ENCODE data around the gene C10orf105.

Gene C10orf105

DNA sequence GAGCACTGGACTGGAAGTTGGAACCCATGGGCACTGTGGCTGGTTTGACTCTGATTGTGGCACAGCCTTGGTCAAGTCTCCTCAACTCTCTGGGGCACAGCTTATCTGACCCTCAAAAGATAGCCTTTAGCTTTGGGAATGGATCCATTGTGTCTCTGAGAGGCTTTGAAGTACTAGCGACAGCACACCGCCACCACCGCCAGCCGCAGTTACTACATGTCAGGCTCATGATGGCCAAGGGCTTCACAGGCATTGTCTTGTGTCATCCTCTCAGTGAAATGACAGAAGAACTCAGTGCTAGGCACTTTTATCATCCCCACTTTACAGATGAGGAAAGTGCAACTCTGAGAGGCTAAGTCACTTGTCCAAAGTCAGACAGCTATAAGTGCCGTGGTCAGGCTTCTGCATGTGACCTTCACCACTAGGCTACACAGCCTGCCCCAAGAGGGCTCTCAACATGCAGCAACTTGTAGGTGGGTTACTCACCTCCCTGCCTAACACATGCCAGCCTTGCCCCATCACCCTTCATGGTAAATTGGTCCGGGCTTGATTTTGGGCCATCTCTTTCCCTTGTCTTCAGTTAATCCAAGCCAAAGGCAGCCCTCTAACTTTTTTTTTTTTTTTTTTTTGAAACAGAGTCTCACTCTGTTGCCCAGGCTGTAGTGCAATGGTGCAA, 44.1 kb downstream of the C10orf105 start:
- peaks cover 51% of the 10 kb centered on the region for H3K27me3 ChIP-seq (ENCODE audit: control insufficient read depth, insufficient read depth, low read length)
- H3K36me3 ChIP-seq (ENCODE audit: insufficient read depth, low read length) = no peaks in the 10 kb centered on the region
- H3K4me2 ChIP-seq (ENCODE audit: low read length) = no peak overlapping the region
- H3K9me3 ChIP-seq (replicated peaks; ENCODE audit: low read length) = no peaks in the 10 kb centered on the region
- no peak overlapping the region for H3K9ac ChIP-seq (ENCODE audit: low read depth, low read length)
- no peak overlapping the region for H3K4me3 ChIP-seq (ENCODE audit: low read length)
- no peaks in the 10 kb centered on the region for H3K4me1 ChIP-seq (ENCODE audit: control insufficient read depth, insufficient read depth, low read length)

DNA sequence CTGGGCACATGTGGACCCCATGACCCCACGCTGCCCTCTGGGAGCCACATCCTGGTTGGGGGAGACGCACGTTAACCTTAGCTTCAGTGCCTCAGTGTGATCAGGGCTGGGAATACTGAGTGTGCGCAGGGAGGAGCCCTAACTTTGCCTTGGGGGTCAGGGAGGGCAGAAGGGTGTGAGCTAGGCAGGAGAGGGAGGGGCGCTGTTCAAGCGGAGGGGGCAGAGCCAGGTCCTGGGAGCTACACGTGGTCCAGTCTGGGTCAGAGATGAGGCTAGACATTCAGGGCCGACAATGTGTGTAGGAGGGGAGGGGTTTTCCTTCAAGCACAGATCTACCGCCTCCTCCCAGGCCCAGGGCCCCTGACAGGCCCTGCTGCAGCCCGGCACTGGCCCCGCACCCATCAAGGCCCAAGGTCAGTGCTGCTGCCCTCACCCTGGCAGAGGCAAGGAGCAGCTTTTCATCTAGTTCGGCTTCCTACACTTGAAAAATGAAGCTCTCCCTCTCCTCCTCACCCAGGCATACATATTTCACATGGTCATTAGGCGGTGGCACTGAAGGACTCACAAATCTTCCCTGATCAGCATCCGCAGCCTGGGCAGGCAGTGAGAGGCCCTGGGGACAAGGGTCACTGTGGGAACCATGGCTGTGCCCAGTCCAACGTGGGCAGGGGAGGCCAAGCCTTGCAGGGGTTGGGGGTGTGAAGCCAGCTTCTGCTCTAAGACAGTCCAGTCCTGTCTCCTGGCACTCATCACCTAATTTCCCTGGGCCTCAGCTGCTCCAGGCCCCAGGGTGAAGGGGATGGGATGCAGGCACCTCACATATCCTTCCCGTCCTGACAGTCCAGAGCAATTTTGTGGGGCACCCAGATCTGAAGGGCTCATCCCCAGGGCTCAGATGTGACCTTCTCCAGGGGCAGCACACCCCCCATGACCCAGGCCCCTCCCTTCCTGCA, 47.3 kb downstream of the C10orf105 start:
- H3K4me3 ChIP-seq (ENCODE audit: low read length) = no peak overlapping the region
- H3K27me3 ChIP-seq (ENCODE audit: control insufficient read depth, insufficient read depth, low read length) = peaks cover 53% of the 10 kb centered on the region
- H3K4me1 ChIP-seq (ENCODE audit: control insufficient read depth, insufficient read depth, low read length) = no peaks in the 10 kb centered on the region
- no peaks in the 10 kb centered on the region for H3K36me3 ChIP-seq (ENCODE audit: insufficient read depth, low read length)
- H3K9me3 ChIP-seq (replicated peaks; ENCODE audit: low read length) = no peaks in the 10 kb centered on the region
- no peak overlapping the region for H3K9ac ChIP-seq (ENCODE audit: low read depth, low read length)
- H3K4me2 ChIP-seq (ENCODE audit: low read length) = no peak overlapping the region

DNA sequence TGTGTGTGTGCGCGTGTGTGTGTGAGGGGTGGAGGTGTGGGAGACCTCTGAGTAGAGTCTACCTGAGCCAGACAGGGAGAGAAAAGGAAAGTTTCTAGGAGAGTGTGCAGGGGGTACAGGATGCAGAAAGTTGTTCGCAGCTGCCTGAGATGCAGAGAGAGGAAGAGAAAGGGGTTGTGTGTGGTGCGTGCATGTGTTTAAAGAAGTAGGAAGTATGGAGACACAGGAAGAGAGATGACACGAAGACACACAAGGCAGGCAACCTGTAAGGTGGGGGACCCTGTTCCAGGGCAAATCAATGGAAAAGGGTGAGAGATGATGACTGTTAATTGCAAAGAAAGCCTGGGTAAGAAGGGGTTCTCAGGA, 52.2 kb downstream of the C10orf105 start:
- Histone ChIP-seq H3K9ac (ENCODE audit: low read depth, low read length) (no peak overlapping the region), H3K9me3 (replicated peaks; ENCODE audit: low read length) (no peaks in the 10 kb centered on the region), H3K27me3 (ENCODE audit: control insufficient read depth, insufficient read depth, low read length) (peaks cover 53% of the 10 kb centered on the region), H3K4me2 (ENCODE audit: low read length) (no peak overlapping the region), H3K4me1 (ENCODE audit: control insufficient read depth, insufficient read depth, low read length) (no peaks in the 10 kb centered on the region), H3K4me3 (ENCODE audit: low read length) (no peak overlapping the region), H3K36me3 (ENCODE audit: insufficient read depth, low read length) (no peaks in the 10 kb centered on the region)

DNA sequence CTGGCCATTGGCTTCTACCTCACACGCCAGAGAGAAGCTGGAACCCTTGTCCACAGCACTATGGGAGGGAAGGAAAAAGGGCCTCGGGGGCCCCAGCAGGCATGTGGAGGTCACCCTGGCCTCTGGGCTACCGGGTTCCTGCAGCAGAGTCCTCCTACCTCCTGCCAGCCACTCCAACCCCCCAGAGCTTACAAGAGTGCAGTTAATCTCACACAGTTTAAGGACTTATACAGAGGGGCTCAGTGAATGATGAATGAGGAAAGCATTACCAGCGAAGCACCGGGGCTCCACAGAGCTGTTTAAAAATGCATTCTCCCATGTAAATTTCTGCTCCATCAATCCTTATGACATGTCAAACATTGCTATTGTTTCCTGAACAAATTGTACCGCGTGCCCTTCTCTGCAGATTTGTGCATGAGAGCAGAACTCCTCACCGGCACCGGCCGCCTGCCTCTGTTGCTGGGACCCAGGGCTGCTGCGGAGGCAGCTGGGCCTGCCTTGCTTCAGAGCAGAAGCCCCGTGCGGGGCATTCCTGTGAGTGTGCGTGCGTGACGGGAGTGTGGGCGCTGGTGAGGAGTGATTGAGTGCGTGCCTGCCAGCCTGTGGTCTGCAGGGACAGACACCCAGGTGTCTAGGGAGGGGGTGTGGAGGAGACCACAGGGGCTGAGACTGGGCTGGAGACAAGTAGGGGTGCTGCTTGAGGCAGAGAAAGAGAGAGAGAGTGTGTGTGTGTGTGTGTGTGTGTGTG, 52.8 kb downstream of the C10orf105 start:
- no peak overlapping the region for H3K9ac ChIP-seq (ENCODE audit: low read depth, low read length)
- no peaks in the 10 kb centered on the region for H3K36me3 ChIP-seq (ENCODE audit: insufficient read depth, low read length)
- H3K27me3 ChIP-seq (ENCODE audit: control insufficient read depth, insufficient read depth, low read length) = peaks cover 53% of the 10 kb centered on the region
- no peak overlapping the region for H3K4me2 ChIP-seq (ENCODE audit: low read length)
- H3K4me3 ChIP-seq (ENCODE audit: low read length) = no peak overlapping the region
- no peaks in the 10 kb centered on the region for H3K9me3 ChIP-seq (replicated peaks; ENCODE audit: low read length)
- H3K4me1 ChIP-seq (ENCODE audit: control insufficient read depth, insufficient read depth, low read length) = no peaks in the 10 kb centered on the region

DNA sequence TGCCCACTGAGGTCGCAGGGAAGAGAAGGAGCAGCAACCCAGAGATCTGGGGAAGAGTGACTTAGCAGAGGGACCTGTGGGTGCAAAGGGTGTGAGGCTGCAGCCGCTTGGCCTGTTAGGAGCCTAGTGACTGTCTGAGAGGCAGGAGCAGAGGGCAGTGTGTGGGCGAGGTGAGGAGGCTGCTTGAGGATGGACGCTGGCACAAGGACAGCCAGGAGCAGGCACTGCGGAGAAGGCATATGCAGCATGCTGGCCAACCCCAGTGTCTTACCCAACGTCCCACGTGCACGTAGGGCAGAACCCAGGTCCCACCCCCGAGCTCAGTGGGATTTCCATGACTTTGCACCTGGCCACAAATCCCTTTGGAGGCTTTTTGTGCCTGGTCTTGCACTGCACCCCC, 54.1 kb downstream of the C10orf105 start:
- Histone ChIP-seq H3K9me3 (replicated peaks; ENCODE audit: low read length) (no peaks in the 10 kb centered on the region), H3K9ac (ENCODE audit: low read depth, low read length) (no peak overlapping the region), H3K27me3 (ENCODE audit: control insufficient read depth, insufficient read depth, low read length) (peaks cover 53% of the 10 kb centered on the region), H3K4me3 (ENCODE audit: low read length) (no peak overlapping the region), H3K4me2 (ENCODE audit: low read length) (no peak overlapping the region), H3K36me3 (ENCODE audit: insufficient read depth, low read length) (no peaks in the 10 kb centered on the region), H3K4me1 (ENCODE audit: control insufficient read depth, insufficient read depth, low read length) (no peaks in the 10 kb centered on the region)

DNA sequence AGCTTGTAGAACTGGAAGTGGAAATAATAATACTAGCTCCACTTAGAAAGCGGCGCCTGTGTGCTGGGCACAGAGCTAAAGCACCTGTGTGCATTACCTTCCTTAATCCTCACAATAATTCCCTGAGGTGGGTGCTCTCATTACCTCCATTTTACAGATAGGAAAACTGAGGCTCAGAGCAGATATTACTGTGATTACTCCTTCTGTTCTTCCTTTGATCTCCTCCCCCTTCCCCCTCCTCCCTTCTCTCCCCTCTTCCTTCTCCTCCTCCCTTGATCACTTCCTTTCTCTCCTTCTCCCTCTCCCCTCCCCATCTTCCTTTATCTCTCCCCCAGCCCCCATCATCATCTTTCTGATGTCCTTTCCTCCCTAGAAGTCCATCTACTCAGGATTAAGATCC, 55.0 kb downstream of the C10orf105 start:
- Histone ChIP-seq H3K9me3 (replicated peaks; ENCODE audit: low read length) (no peaks in the 10 kb centered on the region), H3K9ac (ENCODE audit: low read depth, low read length) (no peak overlapping the region), H3K36me3 (ENCODE audit: insufficient read depth, low read length) (no peaks in the 10 kb centered on the region), H3K4me1 (ENCODE audit: control insufficient read depth, insufficient read depth, low read length) (no peaks in the 10 kb centered on the region), H3K27me3 (ENCODE audit: control insufficient read depth, insufficient read depth, low read length) (peaks cover 53% of the 10 kb centered on the region), H3K4me3 (ENCODE audit: low read length) (no peak overlapping the region), H3K4me2 (ENCODE audit: low read length) (no peak overlapping the region)

DNA sequence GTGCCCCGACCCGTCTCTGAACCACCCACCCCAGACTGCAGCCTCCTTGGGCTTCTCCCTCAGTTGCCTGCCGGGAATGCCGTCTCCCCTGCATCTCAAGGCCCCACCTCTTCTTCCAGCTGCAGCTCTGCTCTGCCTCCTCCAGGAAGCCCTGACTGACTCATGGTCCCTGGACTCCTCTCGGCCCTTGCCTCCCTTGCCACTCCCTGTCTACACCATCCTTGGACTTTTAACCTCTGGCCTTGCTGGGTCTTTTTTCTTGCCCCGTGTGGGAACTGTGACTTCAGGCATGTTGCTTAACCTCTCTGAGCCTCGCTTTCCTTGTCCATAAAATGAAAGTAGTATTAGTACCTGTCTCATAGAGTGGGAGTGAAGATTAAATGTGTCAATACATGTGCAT, 56.3 kb downstream of the C10orf105 start:
- Histone ChIP-seq H3K9ac (ENCODE audit: low read depth, low read length) (no peak overlapping the region), H3K27me3 (ENCODE audit: control insufficient read depth, insufficient read depth, low read length) (peaks cover 49% of the 10 kb centered on the region), H3K4me3 (ENCODE audit: low read length) (no peak overlapping the region), H3K36me3 (ENCODE audit: insufficient read depth, low read length) (no peaks in the 10 kb centered on the region), H3K4me1 (ENCODE audit: control insufficient read depth, insufficient read depth, low read length) (no peaks in the 10 kb centered on the region), H3K9me3 (replicated peaks; ENCODE audit: low read length) (no peaks in the 10 kb centered on the region), H3K4me2 (ENCODE audit: low read length) (no peak overlapping the region)

DNA sequence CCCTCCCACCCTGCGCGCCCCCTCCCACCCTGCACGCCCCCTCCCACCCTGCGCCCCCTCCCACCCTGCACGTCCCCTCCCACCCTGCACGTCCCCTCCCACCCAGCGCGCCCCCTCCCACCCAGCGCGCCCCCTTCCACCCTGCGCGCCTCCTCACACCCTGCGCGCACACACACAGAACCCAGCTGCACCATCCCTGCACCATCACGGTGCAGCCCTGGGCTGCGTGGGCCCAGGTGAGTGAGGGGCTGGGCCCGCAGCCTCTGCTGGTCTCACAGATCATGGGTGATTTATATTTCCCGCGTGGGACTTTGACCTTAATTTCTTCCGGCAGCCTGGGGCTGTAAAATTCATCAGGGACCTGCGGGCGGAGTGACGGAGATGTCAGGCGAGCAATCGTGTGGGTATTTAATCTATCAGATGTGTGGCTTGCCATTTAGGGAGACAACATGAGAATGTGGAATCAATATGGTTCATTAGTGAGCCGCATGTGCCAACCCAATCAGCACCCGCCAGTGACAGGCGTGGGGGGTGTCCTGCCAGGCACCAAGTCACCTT, 57.7 kb downstream of the C10orf105 start:
- Histone ChIP-seq H3K27me3 (ENCODE audit: control insufficient read depth, insufficient read depth, low read length) (peaks cover 41% of the 10 kb centered on the region), H3K9ac (ENCODE audit: low read depth, low read length) (no peak overlapping the region), H3K36me3 (ENCODE audit: insufficient read depth, low read length) (no peaks in the 10 kb centered on the region), H3K4me3 (ENCODE audit: low read length) (no peak overlapping the region), H3K4me2 (ENCODE audit: low read length) (no peak overlapping the region), H3K4me1 (ENCODE audit: control insufficient read depth, insufficient read depth, low read length) (no peaks in the 10 kb centered on the region), H3K9me3 (replicated peaks; ENCODE audit: low read length) (no peaks in the 10 kb centered on the region)
